Measurements from ENCODE around the gene AGAP3.

The AGAP3 gene

DNA sequence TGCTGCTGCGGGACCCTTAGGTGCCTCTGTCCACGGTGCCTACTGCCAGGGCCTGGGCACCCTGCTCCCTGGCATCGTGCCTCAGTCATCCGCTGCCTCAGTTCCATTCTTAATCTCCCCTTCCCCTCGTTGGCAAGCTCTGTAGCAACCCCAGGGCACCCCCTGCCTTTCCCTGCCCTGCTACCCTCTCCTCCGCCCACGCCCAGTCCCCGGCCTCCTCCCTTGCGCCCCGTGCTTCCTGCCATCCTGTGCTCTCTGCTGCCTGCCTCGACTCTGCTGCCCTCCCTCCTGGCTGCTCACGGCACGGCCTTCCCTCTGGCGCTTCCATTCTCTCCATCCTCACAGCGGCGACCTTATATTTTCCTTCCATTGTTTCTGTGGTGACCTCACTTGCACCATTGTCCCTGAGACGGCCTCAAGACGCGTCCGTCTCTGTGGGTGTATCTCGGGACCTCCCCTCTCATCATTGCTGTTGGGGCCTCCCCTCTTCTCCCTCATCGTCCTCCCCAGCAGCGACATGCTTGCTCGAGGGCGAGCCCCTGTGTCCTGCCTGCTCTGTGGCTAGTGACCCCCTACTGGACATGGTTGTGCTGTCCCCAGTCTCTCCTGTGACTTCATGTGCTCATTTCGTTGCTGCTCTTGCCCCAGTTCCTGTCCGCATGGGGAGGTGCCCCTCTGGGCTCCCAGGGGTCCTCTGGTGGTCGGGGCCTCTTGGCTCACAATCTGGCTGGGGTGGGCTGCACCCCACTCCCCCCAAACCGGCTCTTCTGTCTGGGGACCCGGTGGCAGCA lies 35.3 kb downstream of the AGAP3 start:
- TF ChIP-seq, protein P1, sequence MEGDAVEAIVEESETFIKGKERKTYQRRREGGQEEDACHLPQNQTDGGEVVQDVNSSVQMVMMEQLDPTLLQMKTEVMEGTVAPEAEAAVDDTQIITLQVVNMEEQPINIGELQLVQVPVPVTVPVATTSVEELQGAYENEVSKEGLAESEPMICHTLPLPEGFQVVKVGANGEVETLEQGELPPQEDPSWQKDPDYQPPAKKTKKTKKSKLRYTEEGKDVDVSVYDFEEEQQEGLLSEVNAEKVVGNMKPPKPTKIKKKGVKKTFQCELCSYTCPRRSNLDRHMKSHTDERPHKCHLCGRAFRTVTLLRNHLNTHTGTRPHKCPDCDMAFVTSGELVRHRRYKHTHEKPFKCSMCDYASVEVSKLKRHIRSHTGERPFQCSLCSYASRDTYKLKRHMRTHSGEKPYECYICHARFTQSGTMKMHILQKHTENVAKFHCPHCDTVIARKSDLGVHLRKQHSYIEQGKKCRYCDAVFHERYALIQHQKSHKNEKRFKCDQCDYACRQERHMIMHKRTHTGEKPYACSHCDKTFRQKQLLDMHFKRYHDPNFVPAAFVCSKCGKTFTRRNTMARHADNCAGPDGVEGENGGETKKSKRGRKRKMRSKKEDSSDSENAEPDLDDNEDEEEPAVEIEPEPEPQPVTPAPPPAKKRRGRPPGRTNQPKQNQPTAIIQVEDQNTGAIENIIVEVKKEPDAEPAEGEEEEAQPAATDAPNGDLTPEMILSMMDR (conservative IDR thresholded peaks at IDR 0.05; ENCODE audit: low read depth): no peak
- POLR2A ChIA-PET (ENCODE audit: low non-redundant PET): no interaction called here
- peak overlapping the region; percentile 91 for H3K27ac ChIP-seq
- CTCF ChIA-PET: no interaction called here
- no peak for DNase-seq (ENCODE audit: low spot score)

DNA sequence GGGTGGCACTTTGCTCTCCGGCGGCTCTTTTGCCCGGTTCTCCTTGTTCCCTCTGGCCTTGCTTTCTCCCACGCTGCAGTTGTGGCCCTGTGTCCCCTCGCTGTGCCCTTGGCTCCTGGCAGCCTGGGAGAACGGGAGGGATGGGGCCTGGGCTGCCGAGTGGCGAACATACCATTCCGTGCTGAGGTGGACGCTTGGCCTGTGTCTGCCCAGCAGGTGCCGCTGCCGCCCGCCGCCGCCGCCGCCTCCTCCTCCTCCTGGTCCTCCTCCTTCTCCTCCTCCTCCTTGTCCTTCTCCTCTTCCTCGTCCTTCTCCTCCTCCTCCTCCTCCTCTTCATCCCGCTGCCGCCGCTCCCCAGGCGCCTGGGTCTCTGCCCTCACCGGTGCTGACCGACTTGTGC lies 36.0 kb downstream of the AGAP3 start:
- ChIA-PET POLR2A (ENCODE audit: low non-redundant PET) (no interaction called here), CTCF (no interaction called here)
- TF ChIP-seq, protein P1 (conservative IDR thresholded peaks at IDR 0.05; ENCODE audit: low read depth): no peak
- H3K27ac ChIP-seq: peak overlapping the region; percentile 91
- DNase-seq (ENCODE audit: low spot score): no peak

DNA sequence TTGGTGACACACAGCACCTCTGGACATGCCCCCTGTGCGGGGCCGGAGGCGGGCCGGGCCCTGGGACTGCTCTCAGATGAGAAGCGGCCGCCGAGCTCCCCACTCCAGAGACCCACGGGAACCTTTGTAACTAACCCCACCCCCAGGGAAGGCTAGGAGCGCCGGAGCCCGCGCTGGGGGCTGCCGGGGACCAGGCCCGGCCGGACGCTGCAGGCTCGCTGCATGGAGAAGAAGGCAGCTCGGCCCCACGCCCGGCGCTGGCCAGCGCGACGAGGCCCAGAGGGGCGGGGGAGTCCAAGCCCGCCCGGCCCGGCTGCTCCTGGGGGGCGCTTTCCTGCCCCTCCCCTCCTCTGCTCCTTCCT lies 36.5 kb downstream of the AGAP3 start:
- H3K27ac ChIP-seq: peak overlapping the region; percentile 91
- ChIA-PET CTCF (no interaction called here), POLR2A (ENCODE audit: low non-redundant PET) (no interaction called here)
- TF ChIP-seq, protein P1 (conservative IDR thresholded peaks at IDR 0.05; ENCODE audit: low read depth): no peak
- no peak for DNase-seq (ENCODE audit: low spot score)

DNA sequence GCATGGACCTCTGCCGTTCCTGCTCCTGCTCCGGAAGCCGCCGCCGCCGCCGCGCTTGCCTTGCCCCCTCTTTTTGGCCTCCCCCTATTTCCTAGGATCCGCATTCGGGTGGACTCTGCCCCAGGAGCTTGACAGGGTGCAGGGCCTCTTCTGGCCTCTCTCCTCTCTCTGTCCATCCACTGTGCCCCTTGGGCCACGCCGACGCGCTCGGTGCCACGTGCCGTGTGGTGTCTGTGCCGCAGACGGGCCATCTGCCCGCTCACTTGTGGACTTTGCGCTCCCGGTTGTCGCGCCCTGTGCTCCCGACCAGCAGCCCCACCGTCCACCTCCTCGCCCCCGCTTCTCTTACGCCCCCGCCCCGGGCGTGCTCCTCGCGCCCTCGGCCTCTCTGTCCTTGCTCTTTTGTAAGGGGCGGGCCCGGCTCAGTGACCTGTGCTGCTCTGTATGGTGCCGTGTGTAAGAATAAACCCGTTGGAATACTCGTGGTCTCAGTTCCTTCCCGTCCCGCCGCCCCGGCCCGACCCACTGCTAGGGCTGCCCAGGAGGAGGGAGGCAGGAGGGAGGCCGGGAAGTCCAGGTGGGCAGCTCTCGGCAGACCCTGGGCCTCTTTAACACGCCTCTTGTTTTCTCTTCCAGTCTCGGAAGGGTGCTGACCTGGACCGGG lies 37.0 kb downstream of the AGAP3 start:
- TF ChIP-seq, protein P1 (conservative IDR thresholded peaks at IDR 0.05; ENCODE audit: low read depth): no peak
- no peak for DNase-seq (ENCODE audit: low spot score)
- ChIA-PET POLR2A (ENCODE audit: low non-redundant PET) (no interaction called here), CTCF (interaction anchor here (0.7 to 1.4 kb wide), 9 partner anchors 10 to 148 kb away, joined by 3 to 11 read pairs (median 4); no protein-coding TSS in a partner anchor)
- H3K27ac ChIP-seq: peak overlapping the region; percentile 23; the same call in 1 of the 2 replicates

DNA sequence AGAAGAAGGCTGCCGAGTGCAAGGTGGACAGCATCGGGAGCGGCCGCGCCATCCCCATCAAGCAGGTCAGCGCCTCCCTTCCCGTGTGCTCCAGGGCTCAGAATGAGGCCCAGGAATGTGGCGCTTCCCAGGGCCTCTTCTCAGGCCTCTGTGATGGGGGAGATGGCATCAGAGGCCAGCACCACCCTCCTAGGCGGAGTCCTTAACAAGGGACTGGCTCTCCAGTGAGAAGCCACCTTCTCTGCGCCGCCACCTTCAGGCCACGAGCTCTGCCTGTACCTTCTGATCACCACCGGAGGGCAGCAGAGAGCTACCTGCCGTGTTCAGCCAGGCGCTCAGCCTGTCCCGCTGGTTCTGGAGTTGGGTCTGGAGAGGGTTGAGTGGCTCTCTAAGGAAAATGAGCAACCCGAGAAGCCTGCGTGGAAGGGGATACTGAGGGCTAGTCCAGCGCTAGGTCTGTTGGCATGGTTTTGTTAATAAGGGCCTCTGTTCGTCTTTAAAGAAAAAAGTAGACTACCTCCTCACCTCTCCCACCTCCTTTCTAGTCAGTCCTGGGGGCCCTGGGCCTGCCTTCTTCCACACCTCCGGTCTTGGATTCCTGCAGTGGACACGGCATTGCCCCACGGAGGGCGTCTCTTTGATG lies 37.7 kb downstream of the AGAP3 start:
- peak; percentile 72 for DNase-seq (ENCODE audit: low spot score)
- CTCF ChIA-PET: interaction anchor here (0.6 to 1.4 kb wide), 11 partner anchors 11 to 954 kb away, joined by 3 to 11 read pairs (median 4); no protein-coding TSS in a partner anchor
- peak overlapping the region; percentile 23; the same call in 1 of the 2 replicates for H3K27ac ChIP-seq
- TF ChIP-seq, protein P1 (conservative IDR thresholded peaks at IDR 0.05; ENCODE audit: low read depth): peak; percentile 99
- POLR2A ChIA-PET (ENCODE audit: low non-redundant PET): no interaction called here

DNA sequence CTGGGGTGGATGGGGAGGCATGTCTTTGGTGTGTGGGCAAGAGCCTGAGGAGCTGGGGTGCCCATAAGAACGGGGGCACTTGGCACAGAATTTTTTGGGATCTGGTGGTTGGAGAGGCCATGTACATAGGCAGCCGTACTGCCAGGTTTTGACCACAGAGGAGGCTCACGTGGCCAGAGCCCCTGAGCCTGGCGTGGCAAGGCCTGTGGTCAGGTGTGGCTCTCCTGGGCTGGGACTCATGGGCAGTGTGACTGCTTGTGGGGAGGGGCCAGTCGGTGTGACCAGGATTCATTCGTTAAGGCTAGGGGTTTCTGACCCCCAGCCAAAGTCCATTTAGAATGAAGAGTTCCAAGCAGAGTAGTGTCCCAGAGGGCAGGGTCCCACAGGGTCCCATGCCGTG lies 38.2 kb downstream of the AGAP3 start:
- DNase-seq (ENCODE audit: low spot score): no peak
- peak overlapping the region; percentile 23; the same call in 1 of the 2 replicates for H3K27ac ChIP-seq
- TF ChIP-seq, protein P1 (conservative IDR thresholded peaks at IDR 0.05; ENCODE audit: low read depth): no peak
- ChIA-PET CTCF (interaction anchor here (0.6 to 1.4 kb wide), 7 partner anchors 11 to 954 kb away, joined by 3 to 11 read pairs (median 3); no protein-coding TSS in a partner anchor), POLR2A (ENCODE audit: low non-redundant PET) (no interaction called here)
